HS-5 (cell line): ENCODE measurements around the gene STK31.
"Not testable (repeated sequence)": the region's sequence is repeated elsewhere in the genome, so short reads cannot be mapped to it uniquely, and the experiment has no call there.

Experiments used
- DNase-seq: peaks from one replicate; pipeline ENCODE4 v3.0.0-alpha.2; 2012; ENCODE audit warnings: low read depth

STK31 gene

DNA sequence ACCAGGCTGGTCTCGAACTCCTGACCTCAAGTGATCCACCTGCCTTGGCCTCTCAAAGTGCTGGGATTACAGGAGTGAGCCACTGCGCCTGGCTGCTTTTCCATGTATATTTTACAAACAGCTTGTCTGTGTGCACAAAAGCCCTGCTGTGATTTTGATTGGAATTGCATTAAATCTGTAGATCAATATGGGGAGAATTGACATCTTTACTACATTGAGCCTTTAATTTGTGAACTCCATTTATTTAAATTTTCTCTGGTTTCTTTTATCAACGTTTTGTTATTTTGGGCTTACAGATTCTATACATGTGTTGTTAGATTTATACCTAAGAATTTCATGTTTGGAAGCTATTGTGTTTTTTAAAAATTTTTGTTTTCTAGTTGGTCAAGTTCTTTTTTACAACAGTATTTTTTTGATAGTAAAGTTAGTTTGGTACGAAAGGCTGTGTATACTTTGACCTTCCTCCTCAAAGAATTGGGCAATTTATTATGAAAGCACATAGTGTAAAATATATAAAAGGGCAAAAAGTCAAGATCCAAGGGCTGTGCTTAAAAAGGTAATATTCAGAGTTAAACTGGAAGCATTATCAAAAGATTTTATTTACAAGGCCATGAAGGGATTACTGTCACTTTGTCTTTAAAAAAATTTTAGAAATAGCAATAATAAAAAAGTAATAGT, 92.8 kb downstream of the STK31 start:
- DNase-seq: no peak

DNA sequence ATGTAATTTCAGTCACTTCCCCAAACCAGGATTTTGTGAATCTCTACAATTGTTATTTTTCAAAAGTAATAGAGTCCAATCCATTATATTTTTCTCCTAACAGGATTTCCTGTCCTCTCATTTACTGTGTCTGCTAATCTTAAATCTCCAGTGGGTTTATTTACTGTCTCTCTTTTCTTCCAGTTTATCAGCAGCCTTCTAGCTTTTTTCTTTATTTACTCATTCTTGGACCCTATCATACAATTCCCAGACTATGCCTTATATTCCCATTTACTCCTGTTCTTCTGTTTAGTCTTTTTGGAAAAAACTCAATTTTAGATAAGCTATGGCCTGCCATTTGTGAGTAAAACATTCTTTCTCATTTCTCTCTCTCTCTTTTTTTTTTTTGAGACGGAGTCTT, 94.7 kb downstream of the STK31 start:
- DNase-seq: no peak

DNA sequence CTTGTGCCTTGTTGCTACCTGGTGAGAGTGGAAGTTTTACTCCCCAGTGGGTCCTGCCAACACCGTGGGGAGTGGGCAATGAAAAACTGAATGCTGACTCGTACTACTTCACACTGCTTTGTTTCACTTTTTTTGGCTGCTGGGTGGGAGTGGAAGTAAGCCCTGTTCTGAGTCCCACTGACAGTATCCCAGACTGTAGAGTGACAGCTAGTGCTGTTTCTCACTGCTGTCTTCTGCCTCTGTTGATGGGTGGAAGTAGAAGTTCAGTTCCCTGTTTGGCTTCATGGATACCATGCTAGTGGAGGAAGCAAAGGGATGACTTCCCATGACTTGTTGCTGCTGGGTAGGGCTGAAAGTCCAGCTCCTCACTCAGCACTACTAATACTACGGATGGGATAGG, 98.4 kb downstream of the STK31 start:
- no peak for DNase-seq

DNA sequence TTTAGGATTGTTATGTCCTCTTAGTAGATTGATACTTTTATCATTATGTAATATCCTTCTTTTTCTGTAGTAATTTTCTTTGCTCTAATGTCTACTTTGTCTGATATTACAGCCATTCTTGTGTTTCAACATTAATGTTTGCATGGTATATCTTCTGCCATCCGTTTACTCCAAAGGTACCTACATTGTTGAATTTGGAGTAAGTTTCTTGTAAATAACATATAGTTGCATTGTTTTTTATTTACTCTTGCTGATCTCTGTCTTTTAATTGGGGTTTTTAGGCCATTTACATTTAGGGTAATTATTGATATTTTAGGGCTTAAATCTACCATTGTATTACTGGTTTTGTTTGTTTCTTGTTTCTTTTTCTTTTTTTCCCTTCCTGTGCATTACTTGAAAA, 100.1 kb downstream of the STK31 start:
- DNase-seq: no peak

DNA sequence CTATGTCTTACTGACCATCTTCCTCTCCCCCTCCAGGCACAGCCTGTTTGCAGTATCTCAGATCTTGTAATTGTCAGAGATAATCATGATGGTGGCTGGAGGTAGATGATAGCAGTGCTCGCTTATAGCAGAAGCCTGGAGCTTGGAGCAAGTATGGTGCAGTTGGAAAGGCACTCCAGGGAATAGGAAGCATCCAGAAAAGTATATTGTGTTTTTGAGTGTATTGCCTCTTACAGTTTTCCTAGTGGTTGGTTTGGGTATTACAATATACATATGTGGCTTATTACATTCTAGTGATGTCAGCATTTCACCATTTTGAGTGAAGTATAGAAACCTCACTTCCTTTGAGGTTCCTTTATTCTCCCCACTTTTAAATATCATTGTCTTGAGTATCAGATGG, 101.5 kb downstream of the STK31 start:
- no peak for DNase-seq

DNA sequence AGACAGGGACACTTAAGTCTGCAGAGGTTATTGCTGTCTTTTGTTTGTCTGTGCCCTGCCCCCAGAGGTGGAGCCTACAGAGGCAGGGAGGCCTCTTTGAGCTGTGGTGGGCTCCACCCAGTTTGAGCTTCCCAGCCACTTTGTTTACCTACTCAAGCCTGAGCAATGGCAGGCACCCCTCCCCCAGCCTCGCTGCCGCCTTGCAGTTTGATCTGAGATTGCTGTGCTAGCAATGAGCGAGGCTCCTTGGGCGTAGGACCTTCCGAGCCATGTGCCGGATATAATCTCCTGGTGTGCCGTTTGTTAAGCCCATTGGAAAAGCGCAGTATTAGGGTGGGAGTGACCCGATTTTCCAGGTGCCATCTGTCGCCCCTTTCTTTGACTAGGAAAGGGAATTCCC, 118.1 kb downstream of the STK31 start:
- DNase-seq: not testable (repeated sequence)

DNA sequence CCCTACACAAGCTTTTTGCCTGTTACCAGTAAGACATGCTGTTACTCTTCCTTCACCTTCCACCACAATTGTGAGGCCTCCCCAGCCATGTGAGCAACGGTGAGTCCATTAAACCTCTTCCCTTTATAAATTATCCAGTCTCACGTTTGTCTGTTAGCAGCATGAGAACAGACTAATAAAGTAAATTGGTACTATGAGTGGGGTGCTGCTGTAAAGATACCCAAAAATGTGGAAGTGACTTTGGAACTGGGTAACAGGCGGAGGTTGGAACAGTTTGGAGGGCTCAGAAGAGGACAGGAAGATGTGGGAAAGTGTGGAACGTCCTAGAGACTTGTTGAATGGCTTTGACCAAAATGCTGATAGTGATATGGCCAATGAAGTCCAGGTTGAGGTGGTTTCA, 122.7 kb downstream of the STK31 start:
- DNase-seq: not testable (repeated sequence)

DNA sequence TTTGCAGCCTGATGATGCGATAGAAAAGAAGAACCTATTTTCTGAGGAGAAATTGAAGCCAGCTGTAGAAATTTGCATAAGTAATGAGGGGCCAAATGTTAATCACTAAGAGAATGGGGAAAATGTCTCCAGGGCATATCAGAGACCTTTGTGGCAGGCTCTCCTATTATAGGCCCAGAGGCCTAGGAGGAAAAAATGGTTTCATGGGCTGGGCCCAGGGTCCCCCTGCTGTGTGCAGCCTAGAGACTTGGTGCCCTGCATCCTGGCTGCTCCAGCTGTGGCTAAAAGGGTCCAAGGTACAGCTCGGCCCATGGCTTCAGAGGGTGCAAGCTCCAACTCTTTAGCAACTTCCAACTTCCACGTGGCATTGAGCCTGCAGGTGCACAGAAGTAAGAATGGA, 123.4 kb downstream of the STK31 start:
- no peak for DNase-seq

DNA sequence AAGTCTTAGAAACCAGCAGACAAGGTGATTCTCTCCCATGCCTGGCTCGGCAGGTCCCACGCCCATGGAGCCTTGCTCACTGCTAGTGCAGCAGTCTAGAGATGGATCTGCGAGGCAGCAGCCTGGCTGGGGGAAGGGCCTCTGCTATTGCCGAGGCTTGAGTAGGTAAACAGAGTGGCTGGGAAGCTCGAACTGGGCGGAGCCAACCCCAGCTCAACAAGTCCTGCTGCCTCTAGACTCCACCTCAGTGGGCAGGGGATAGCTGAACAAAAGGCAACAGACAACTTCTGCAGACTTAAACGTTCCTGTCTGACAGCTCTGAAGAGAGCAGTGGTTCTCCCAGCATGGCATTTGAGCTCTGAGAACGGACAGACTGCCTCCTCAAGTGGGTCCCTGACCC, 134.8 kb downstream of the STK31 start:
- not testable (repeated sequence) for DNase-seq

DNA sequence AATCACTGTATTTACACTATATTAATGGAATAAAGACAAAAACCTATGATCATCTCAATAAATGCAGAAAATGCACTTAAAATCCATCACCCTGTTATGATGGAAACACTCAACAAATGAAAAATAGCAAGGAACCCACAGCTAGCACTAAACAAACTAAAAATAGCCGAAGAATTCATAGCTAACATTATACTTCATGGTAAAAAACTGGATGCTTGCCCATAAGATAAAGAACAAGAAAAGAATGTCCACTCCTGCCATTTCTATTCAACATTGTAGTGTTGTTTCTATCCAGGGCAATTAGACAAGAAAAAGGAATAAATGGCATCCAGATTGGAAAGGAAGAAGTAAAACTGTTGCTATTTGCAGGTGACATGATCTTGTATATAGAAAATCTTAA, 142.1 kb downstream of the STK31 start:
- DNase-seq: no peak

DNA sequence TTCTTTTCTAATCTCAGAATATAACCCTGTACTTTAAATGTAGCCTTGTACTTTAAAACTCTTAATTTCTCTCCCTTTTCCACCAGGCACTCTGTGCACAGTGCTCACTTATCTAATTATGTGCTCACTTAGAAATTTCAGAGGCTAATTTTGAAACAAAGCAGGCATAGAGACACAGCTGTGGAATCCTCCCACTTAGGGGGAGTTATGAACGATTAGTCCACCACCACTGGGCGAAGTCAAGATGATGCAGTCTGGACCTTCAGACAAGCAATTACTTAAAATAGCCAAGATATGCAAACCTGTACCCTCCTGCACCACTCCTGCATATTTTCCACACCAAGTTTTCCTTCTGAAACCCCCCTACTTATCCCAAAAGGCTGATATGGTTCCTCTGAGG, 143.0 kb downstream of the STK31 start:
- no peak for DNase-seq

DNA sequence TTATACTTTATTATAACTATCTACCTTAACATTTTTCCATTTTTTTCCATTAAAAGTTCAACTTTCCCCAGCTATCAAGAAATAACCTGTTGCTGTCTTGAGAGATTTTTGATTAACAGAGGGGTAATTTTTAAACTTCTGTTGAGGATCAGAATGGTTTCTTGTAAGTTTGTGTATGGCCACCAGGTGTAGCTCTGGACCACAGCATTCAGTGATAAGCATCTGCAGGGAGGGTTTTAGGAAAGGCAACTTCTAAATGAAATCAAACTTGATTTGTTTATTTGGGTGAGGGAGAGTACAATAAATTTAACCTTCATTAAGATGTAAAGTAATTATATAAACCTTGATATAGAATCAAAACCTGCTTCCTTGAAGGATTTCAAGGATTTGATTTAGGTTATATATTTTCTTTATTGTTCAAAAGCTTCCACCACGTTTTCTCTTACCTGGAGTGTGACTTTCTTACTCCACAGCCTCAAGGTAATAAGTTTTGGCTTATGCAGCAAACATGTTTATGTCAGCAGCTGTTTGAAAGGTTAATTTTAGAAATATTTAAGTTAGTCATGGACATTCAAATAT, 153.3 kb downstream of the STK31 start:
- DNase-seq: peak; percentile 29

DNA sequence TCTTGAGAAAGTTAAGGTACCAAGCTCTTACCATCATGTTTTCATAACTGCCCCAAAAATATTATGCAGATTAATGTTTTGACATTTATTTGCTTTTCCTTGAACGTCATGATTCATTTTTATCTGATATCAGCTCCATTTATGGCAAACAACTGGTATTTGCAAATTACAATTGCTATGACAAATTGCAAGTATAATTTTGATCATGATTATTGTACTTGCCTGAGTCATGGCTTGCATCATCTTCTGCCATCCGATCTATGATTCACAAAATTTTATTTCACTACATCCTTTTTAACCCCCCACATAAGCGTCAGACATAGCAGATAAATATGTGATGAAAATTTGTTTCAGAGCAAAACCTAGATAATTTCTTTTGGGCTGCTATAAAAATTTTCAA, 155.0 kb downstream of the STK31 start:
- DNase-seq: peak; percentile 90

DNA sequence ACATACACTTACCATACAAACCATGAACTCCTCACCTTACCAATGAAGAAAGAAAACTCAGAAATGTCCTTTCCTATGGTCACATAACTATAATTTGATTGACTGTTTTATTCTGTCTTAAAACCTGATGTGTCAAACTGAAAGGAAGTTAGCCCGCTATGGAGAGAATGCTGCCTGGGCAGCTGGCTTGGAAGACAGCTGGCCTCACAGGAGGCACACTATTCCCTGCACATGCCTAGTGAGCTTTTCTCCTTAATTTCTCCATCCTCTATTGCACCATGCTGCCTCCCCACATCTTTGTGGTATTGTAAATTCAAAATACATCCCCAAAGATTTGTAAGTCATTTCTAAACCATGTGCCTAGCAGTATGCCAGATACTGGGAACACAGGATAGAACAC, 163.3 kb downstream of the STK31 start:
- no peak for DNase-seq

DNA sequence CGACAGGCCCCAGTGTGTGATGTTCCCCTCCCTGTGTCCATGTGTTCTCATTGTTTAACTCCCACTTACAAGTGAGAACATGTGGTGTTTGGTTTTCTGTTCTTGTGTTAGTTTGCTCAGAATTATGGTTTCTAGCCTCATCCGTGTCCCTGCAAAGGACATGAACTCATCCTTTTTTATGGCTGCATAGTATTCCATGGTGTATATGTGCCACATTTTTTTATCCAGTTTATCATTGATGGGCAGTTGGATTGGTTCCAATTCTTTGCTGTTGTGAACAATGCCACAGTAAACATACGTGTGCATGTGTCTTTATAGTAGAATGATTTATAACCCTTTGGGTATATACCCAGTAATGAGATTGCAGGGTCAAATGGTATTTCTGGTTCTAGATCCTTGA, 166.5 kb downstream of the STK31 start:
- DNase-seq: not testable (repeated sequence)
